Activated CD8-positive, alpha-beta memory T cell treated with anti-CD3 and anti-CD28 coated beads, Interleukin-2, amount 50 U/mL, for 1 hour (primary cell): ENCODE results near the gene ATN1.

Experiments used
- DNase-seq: peaks from one replicate; pipeline ENCODE4 v3.0.0-alpha.2; 2020; ENCODE audit errors: extremely low read depth

The ATN1 gene

GRCh38 chr12:6975297-6976032 lies 47.7 kb downstream of the ATN1 start:
- DNase-seq, result no peak

GRCh38 chr12:6977653-6978052 lies 49.9 kb downstream of the ATN1 start:
- DNase-seq, result no peak

GRCh38 chr12:6978188-6978587 lies 50.4 kb downstream of the ATN1 start:
- DNase-seq, result no peak

- no peak for DNase-seq
These were observed 50.9 kb downstream of the ATN1 start for GRCh38 chr12:6978611-6979011.

- no peak for DNase-seq
These were observed 51.3 kb downstream of the ATN1 start for GRCh38 chr12:6979021-6979420.

GRCh38 chr12:6979453-6979852 lies 51.7 kb downstream of the ATN1 start:
- no peak for DNase-seq

- no peak for DNase-seq
These were observed 52.3 kb downstream of the ATN1 start for GRCh38 chr12:6980075-6980474.

GRCh38 chr12:6980740-6981139 lies 53.0 kb downstream of the ATN1 start:
- no peak for DNase-seq

GRCh38 chr12:6981152-6982052 lies 53.6 kb downstream of the ATN1 start:
- no peak for DNase-seq

- DNase-seq, result no peak
These were observed 54.8 kb downstream of the ATN1 start for GRCh38 chr12:6982532-6982931.

- no peak for DNase-seq
These were observed 60.3 kb downstream of the ATN1 start for GRCh38 chr12:6987956-6988553.
